HepG2 (cell line): ENCODE data around the gene CNOT8. TPM values are rescaled to one million over a fixed set of nuclear protein-coding genes. Genes with fewer than 3 reads are reported as not detected.

Experiments used
- ARID2 ChIP-seq: sonication (generic); formaldehyde crosslinking; IDR thresholded peaks from 2 replicates; pipeline ENCODE4 v1.8.1; 2022; ENCODE audit warnings: mild to moderate bottlenecking, missing genetic modification reagents, borderline replicate concordance
- ATAD3A ChIP-seq: sonication (generic); formaldehyde crosslinking; IDR thresholded peaks from 2 replicates; pipeline ENCODE4 v1.4.0; 2020; ENCODE audit warnings: missing genetic modification reagents
- ATF4 ChIP-seq, 2 experiments: fragments of 450-650 bp in 1 of 2; sonication (generic) in 1 of 2; formaldehyde crosslinking; IDR thresholded peaks; 2 replicates each; pipeline versions ENCODE4 v1.5.0 to v1.8.0; 2020 to 2022; ENCODE audit warnings: mild to moderate bottlenecking in 1 of 2, missing genetic modification reagents in 1 of 2
- ATF7-NPFF ChIP-seq: sonication (generic); formaldehyde crosslinking; IDR thresholded peaks from 2 replicates; pipeline ENCODE4 v1.8.1; 2023; ENCODE audit warnings: mild to moderate bottlenecking, low read depth, missing genetic modification reagents, moderate library complexity
- ERF ChIP-seq: IDR thresholded peaks from 2 replicates; pipeline ENCODE4 v1.6.1; 2018; ENCODE audit warnings: missing biosample characterization, missing genetic modification reagents
- IKZF4 ChIP-seq: sonication (generic); formaldehyde crosslinking; IDR thresholded peaks from 2 replicates; pipeline ENCODE4 v1.5.1; 2020; ENCODE audit warnings: borderline replicate concordance, mild to moderate bottlenecking, low read depth, missing genetic modification reagents; ENCODE audit errors: not compliant biosample characterization
- IRF2 ChIP-seq: IDR thresholded peaks from 2 replicates; pipeline ENCODE4 v1.6.1; 2018; ENCODE audit warnings: missing genetic modification reagents, missing compliant biosample characterization
- MEIS2 ChIP-seq: sonication (generic); formaldehyde crosslinking; IDR thresholded peaks from 2 replicates; pipeline ENCODE4 v1.9.0; 2021; ENCODE audit warnings: mild to moderate bottlenecking, missing genetic modification reagents
- NFE2 ChIP-seq: sonication (generic); formaldehyde crosslinking; IDR thresholded peaks from 2 replicates; pipeline ENCODE4 v1.4.0; 2020; ENCODE audit warnings: missing genetic modification reagents
- PATZ1 ChIP-seq: sonication (generic); formaldehyde crosslinking; IDR thresholded peaks from 2 replicates; pipeline ENCODE4 v1.4.0; 2020; ENCODE audit warnings: missing genetic modification reagents
- PHB2 ChIP-seq: fragments of 450-650 bp; IDR thresholded peaks from 2 replicates; pipeline ENCODE4 v1.6.1; 2018; ENCODE audit not compliant: partially characterized antibody
- POGZ ChIP-seq: sonication (generic); formaldehyde crosslinking; IDR thresholded peaks from 2 replicates; pipeline ENCODE4 v1.4.0; 2020; ENCODE audit warnings: mild to moderate bottlenecking, missing genetic modification reagents
- SMAD1 ChIP-seq: sonication (generic); formaldehyde crosslinking; IDR thresholded peaks from 2 replicates; pipeline ENCODE4 v1.4.0; 2020; ENCODE audit warnings: missing genetic modification reagents, low read depth, mild to moderate bottlenecking, borderline replicate concordance
- TP53 ChIP-seq: sonication (generic); formaldehyde crosslinking; conservative IDR thresholded peaks from 2 replicates; pipeline ENCODE4 v1.4.0; 2020; ENCODE audit warnings: missing genetic modification reagents
- ZBTB33 ChIP-seq: sonication (generic); formaldehyde crosslinking; IDR thresholded peaks from 2 replicates; pipeline ENCODE4 v1.4.0; 2020; ENCODE audit warnings: missing genetic modification reagents
- ZEB1 ChIP-seq: IDR thresholded peaks from 2 replicates; pipeline ENCODE4 v1.6.1; 2012; ENCODE audit warnings: mild to moderate bottlenecking, low read depth, inconsistent platforms; ENCODE audit not compliant: insufficient replicate concordance
- ZNF264 ChIP-seq: sonication (generic); formaldehyde crosslinking; IDR thresholded peaks from 2 replicates; pipeline ENCODE4 v1.4.0; 2020; ENCODE audit warnings: missing genetic modification reagents
- ZNF282 ChIP-seq: fragments of 450-650 bp; IDR thresholded peaks from 2 replicates; pipeline ENCODE4 v1.6.1; 2018; ENCODE audit not compliant: partially characterized antibody
- ZNF343 ChIP-seq: sonication (generic); formaldehyde crosslinking; IDR thresholded peaks from 2 replicates; pipeline ENCODE4 v1.4.0; 2020; ENCODE audit warnings: mild to moderate bottlenecking, missing genetic modification reagents
- ZNF572 ChIP-seq: sonication (generic); formaldehyde crosslinking; IDR thresholded peaks from 2 replicates; pipeline ENCODE4 v1.5.1; 2020; ENCODE audit warnings: mild to moderate bottlenecking, missing genetic modification reagents
- ZNF615 ChIP-seq: sonication (generic); formaldehyde crosslinking; IDR thresholded peaks from 2 replicates; pipeline ENCODE4 v1.5.0; 2020; ENCODE audit warnings: mild to moderate bottlenecking, missing genetic modification reagents, borderline replicate concordance
- ZNF772 ChIP-seq: sonication (generic); formaldehyde crosslinking; IDR thresholded peaks from 2 replicates; pipeline ENCODE4 v1.5.0; 2020; ENCODE audit warnings: mild to moderate bottlenecking, missing genetic modification reagents
- ZNF83 ChIP-seq: sonication (generic); formaldehyde crosslinking; IDR thresholded peaks from 2 replicates; pipeline ENCODE4 v1.4.0; 2020; ENCODE audit warnings: missing genetic modification reagents, mild to moderate bottlenecking, borderline replicate concordance
- polyA plus RNA-seq, 8 experiments: library from polyadenylated mRNA; depleted of rRNA in 3 of 8; stranded (reverse) in 7 of 8; unstranded in 1 of 8; fragments of >200 nt; fragmentation: Illumina TruSeq in 4 of 8; extraction: Trizol in 4 of 8; gene quantifications; 2 replicates each; pipeline versions ENCODE4 v1.2.1 to v1.2.3, GENCODE V29; 2011 to 2016; ENCODE audit warnings: low read depth in 4 of 8, missing spikeins in 1 of 8, mixed read lengths in 1 of 8; ENCODE audit not compliant: insufficient read depth in 1 of 8
- total RNA-seq, 5 experiments: library from RNA; depleted of rRNA; stranded (reverse); fragments of >200 nt; fragmentation: Illumina TruSeq; extraction: Trizol; gene quantifications; 2 replicates each; pipeline ENCODE4 v1.2.3, GENCODE V29; 2016; ENCODE audit warnings: low read depth in 1 of 5

The CNOT8 gene
- total and polyA plus RNA-seq, 2 of the 13 experiments (the other 11 are each of a cell fraction or from before 2014, with no cell fraction given): 37.1 to 74.9 TPM

GRCh38 chr5:154850255-154851062, 8.0 kb upstream of the CNOT8 start, which contains the start of gene FAXDC2 (continued):
- TF ChIP-seq PATZ1 (CRISPR knock-in tag): peak; percentile 62
- TF ChIP-seq ATAD3A (CRISPR knock-in tag): no peak
- TF ChIP-seq MEIS2 (CRISPR knock-in tag): no peak
- peak; percentile 55 for TF ChIP-seq POGZ (CRISPR knock-in tag)
- no peak for TF ChIP-seq ZNF343 (CRISPR knock-in tag)
- TF ChIP-seq ZBTB33 (CRISPR knock-in tag): no peak
- TF ChIP-seq ZNF772: no peak
- no peak for TF ChIP-seq ZNF572 (CRISPR knock-in tag)
- no peak for TF ChIP-seq ZEB1
- no peak for TF ChIP-seq NFE2 (CRISPR knock-in tag)
- peak; percentile 12; the same call in 1 of the 2 replicates for TF ChIP-seq IRF2
- TF ChIP-seq IKZF4 (CRISPR knock-in tag): no peak
- no peak for TF ChIP-seq ZNF282
- TF ChIP-seq ARID2 (CRISPR knock-in tag): no peak
- no peak for TF ChIP-seq ERF (CRISPR knock-in tag)
- no peak for TF ChIP-seq ZNF615 (CRISPR knock-in tag)
- no peak for TF ChIP-seq ATF7-NPFF (CRISPR knock-in tag)
- TF ChIP-seq ATF4 (CRISPR knock-in tag; IDR thresholded peaks at IDR 0.05): no peak
- no peak for TF ChIP-seq ZNF83 (CRISPR knock-in tag)
- TF ChIP-seq SMAD1 (CRISPR knock-in tag): 0 out of 2 replicates have a peak, but pooled peaks have one; percentile 35
- TF ChIP-seq ZNF264: no peak; the same call in 1 of the 2 replicates
- no peak for TF ChIP-seq PHB2
- TF ChIP-seq TP53 (CRISPR knock-in tag): no peak
